ENCODE measurements around the gene RBM10. TPM values are rescaled to one million over a fixed set of nuclear protein-coding genes. Genes with fewer than 3 reads are reported as not detected.

RBM10 gene
- total RNA-seq, 1 donor from 2014 or later = 61.9 TPM

DNA sequence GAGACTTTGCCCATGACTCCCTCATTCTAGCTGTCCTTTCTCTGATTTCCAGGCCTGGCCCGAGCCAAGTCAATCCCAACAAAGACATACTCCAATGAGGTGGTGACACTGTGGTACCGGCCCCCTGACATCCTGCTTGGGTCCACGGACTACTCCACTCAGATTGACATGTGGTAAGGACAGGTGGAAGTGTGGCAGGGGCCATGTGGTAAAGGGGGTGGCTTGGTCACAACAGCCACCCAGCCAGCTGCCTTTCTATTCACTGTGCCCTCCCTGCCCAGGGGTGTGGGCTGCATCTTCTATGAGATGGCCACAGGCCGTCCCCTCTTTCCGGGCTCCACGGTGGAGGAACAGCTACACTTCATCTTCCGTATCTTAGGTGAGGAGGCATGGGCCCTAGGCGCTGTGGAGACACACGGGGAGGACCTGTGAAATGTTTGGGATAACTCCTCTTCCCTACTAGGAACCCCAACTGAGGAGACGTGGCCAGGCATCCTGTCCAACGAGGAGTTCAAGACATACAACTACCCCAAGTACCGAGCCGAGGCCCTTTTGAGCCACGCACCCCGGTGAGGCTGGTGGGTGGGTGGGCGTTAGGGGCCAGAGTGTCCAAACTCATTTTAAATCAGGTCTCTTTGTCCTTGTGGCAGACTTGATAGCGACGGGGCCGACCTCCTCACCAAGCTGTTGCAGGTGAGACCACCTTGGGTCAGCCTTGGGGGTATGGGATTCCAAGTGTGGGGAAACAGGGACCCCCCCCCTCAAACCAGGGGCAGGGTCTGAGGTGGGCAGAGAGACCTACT, 81.7 kb downstream of the RBM10 start:
- H3K27me3 Mint-ChIP-seq = no peaks in the 10 kb centered on the region
- H3K36me3 Mint-ChIP-seq = peaks cover 31% of the 10 kb centered on the region
- no peaks in the 10 kb centered on the region for H3K9me3 Mint-ChIP-seq
- peaks cover 18% of the 10 kb centered on the region for H3K4me1 Mint-ChIP-seq (ENCODE audit: unreplicated experiment)
- no peak for DNase-seq (ENCODE audit: extremely low spot score, unreplicated experiment)
- peak overlapping the region; percentile 19 for H3K27ac Mint-ChIP-seq
- TF ChIP-seq, protein P1, sequence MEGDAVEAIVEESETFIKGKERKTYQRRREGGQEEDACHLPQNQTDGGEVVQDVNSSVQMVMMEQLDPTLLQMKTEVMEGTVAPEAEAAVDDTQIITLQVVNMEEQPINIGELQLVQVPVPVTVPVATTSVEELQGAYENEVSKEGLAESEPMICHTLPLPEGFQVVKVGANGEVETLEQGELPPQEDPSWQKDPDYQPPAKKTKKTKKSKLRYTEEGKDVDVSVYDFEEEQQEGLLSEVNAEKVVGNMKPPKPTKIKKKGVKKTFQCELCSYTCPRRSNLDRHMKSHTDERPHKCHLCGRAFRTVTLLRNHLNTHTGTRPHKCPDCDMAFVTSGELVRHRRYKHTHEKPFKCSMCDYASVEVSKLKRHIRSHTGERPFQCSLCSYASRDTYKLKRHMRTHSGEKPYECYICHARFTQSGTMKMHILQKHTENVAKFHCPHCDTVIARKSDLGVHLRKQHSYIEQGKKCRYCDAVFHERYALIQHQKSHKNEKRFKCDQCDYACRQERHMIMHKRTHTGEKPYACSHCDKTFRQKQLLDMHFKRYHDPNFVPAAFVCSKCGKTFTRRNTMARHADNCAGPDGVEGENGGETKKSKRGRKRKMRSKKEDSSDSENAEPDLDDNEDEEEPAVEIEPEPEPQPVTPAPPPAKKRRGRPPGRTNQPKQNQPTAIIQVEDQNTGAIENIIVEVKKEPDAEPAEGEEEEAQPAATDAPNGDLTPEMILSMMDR (conservative IDR thresholded peaks at IDR 0.05) = no peak
- H3K4me3 Mint-ChIP-seq = no peak overlapping the region

DNA sequence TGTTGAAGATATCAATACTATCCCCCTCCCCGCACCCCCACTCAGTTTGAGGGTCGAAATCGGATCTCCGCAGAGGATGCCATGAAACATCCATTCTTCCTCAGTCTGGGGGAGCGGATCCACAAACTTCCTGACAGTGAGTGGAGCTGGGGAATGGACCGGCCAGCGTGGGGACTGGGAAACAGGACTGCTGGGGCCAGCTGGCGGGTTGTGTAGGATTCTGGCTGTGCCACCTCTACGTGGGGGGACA, 82.2 kb downstream of the RBM10 start:
- TF ChIP-seq, protein P1 (conservative IDR thresholded peaks at IDR 0.05) = no peak
- H3K36me3 Mint-ChIP-seq = peaks cover 27% of the 10 kb centered on the region
- H3K27me3 Mint-ChIP-seq = no peaks in the 10 kb centered on the region

DNA sequence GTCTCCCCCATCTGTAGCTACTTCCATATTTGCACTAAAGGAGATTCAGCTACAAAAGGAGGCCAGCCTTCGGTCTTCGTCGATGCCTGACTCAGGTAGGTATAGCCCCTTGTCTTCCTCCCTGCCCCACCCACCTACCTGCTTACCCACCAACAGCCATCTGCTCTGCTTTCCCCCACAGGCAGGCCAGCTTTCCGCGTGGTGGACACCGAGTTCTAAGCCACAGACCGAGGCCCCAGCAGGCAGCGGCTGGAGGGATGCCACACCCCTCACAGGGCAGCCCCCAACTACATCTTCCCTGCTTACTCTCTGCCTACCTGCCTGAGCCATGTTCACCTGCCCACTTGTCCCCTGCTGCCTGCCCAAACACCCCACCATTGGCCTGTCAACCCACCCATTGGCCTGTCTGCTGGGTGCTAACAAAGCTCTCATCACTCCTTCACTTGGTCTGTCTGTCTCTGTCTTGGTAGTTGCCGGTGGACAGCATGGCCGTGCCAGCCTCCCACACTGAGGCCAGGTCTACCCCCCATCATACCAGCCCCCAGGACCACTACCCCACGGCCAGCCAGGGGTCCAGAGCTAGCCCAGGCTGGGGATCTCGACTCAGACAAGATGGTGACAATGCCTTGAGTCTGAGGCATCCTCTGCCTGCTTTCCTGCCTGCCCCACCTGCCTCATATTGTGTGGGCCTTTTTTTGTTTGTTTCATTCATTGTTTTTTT, 83.7 kb downstream of the RBM10 start:
- Mint-ChIP-seq H3K27ac (no peak overlapping the region), H3K4me3 (no peak overlapping the region), H3K36me3 (peaks cover 26% of the 10 kb centered on the region), H3K4me1 (ENCODE audit: unreplicated experiment) (peaks cover 17% of the 10 kb centered on the region), H3K27me3 (no peaks in the 10 kb centered on the region), H3K9me3 (no peaks in the 10 kb centered on the region)
- TF ChIP-seq, protein P1 (conservative IDR thresholded peaks at IDR 0.05) = no peak
- DNase-seq (ENCODE audit: extremely low spot score, unreplicated experiment) = no peak

More for the DNA sequence above, 82.2 kb downstream of the RBM10 start:
- Mint-ChIP-seq H3K27ac (no peak overlapping the region), H3K4me1 (ENCODE audit: unreplicated experiment) (peaks cover 19% of the 10 kb centered on the region), H3K9me3 (no peaks in the 10 kb centered on the region), H3K4me3 (no peak overlapping the region)
- no peak for DNase-seq (ENCODE audit: extremely low spot score, unreplicated experiment)

DNA sequence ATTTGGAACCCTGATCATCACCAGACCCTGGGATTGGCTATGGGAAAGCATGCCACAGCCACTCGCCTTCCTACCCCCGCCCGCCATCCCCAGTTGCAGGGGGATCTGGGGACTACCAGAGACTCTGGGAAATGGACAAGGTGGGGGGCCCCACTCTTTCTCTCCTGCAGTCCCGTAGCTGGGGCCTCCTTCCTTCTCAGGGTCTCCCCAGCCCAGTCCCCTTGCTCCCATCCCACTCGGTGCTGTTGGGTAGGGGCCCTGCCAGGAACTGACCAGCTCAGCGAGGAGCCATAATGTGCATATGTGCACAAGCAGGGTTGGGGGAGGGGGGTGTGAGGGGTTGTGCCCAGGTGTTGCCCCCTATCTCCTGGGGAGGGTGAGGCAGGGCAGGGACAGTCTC, 84.4 kb downstream of the RBM10 start:
- no peak for DNase-seq (ENCODE audit: extremely low spot score, unreplicated experiment)
- TF ChIP-seq, protein P1 (conservative IDR thresholded peaks at IDR 0.05) = no peak
- peaks cover 17% of the 10 kb centered on the region for H3K4me1 Mint-ChIP-seq (ENCODE audit: unreplicated experiment)
- H3K9me3 Mint-ChIP-seq = no peaks in the 10 kb centered on the region
- no peak overlapping the region for H3K4me3 Mint-ChIP-seq
- peaks cover 26% of the 10 kb centered on the region for H3K36me3 Mint-ChIP-seq
- H3K27ac Mint-ChIP-seq = no peak overlapping the region
- no peaks in the 10 kb centered on the region for H3K27me3 Mint-ChIP-seq

DNA sequence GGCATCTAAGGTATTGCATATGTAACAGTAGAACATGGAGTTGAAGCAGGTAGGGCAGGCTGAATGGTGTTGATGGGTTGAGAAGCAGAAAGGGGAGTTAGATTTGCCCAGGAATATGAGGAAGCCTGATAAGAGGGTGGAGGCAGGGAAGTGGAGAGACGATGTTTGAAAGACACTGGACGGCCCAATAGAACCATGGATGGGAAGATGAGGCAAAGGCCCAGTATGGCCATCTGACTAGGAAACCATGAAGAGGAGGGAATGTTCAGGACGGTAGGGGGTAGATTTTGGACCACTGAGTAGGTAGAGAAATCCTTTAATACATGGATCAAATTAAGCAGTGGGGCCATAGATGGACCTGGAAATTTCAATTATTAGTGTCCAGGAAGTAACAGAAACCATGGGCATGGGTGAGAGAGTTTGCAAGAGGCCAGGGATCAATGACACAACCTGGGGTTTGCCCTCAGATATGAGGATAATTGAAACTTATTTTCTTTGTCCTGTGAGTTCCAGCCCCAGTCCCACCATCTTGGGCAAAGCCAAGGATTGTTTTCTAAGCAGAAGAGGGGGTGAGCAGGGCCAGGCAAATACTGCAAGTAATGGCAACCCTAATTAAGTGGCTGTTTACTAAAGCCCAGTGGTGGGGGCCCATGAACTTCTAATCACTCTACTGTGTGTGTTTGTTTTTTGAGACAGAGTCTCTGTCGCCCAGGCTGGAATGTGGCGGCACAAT, 85.3 kb downstream of the RBM10 start:
- Mint-ChIP-seq H3K27ac (peak overlapping the region; percentile 100), H3K36me3 (peaks cover 25% of the 10 kb centered on the region), H3K9me3 (no peaks in the 10 kb centered on the region), H3K4me1 (ENCODE audit: unreplicated experiment) (peaks cover 21% of the 10 kb centered on the region), H3K4me3 (peak overlapping the region; percentile 15), H3K27me3 (no peaks in the 10 kb centered on the region)
- DNase-seq (ENCODE audit: extremely low spot score, unreplicated experiment) = no peak
- TF ChIP-seq, protein P1 (conservative IDR thresholded peaks at IDR 0.05) = no peak

Measured in type B pancreatic cell (in vitro differentiated cells).